GM12874 (cell line): ENCODE measurements around the gene ZNF771.
A peak's percentile ranks its signal among the peaks of the same experiment; 100 is the strongest.

Experiments
- TF ChIP-seq, protein P1 (sequence below): IDR thresholded peaks from 2 replicates; pipeline ENCODE4 v1.5.1; 2011; ENCODE audit warnings: low read depth, mild to moderate bottlenecking, control low read depth, low read length, moderate library complexity; ENCODE audit not compliant: insufficient read depth

Gene ZNF771

GRCh38 chr16:30381291-30382041, 25.9 kb upstream of the ZNF771 start:
- TF ChIP-seq, protein P1, sequence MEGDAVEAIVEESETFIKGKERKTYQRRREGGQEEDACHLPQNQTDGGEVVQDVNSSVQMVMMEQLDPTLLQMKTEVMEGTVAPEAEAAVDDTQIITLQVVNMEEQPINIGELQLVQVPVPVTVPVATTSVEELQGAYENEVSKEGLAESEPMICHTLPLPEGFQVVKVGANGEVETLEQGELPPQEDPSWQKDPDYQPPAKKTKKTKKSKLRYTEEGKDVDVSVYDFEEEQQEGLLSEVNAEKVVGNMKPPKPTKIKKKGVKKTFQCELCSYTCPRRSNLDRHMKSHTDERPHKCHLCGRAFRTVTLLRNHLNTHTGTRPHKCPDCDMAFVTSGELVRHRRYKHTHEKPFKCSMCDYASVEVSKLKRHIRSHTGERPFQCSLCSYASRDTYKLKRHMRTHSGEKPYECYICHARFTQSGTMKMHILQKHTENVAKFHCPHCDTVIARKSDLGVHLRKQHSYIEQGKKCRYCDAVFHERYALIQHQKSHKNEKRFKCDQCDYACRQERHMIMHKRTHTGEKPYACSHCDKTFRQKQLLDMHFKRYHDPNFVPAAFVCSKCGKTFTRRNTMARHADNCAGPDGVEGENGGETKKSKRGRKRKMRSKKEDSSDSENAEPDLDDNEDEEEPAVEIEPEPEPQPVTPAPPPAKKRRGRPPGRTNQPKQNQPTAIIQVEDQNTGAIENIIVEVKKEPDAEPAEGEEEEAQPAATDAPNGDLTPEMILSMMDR = no peak

GRCh38 chr16:30382111-30382881, 25.1 kb upstream of the ZNF771 start, which contains the start of gene SEPTIN1:
TSS of gene SEPTIN1 (minus strand) at chr16:30382561. CDS start at chr16:30382542, 19 bp downstream.
- TF ChIP-seq, protein P1 = no peak

DNA sequence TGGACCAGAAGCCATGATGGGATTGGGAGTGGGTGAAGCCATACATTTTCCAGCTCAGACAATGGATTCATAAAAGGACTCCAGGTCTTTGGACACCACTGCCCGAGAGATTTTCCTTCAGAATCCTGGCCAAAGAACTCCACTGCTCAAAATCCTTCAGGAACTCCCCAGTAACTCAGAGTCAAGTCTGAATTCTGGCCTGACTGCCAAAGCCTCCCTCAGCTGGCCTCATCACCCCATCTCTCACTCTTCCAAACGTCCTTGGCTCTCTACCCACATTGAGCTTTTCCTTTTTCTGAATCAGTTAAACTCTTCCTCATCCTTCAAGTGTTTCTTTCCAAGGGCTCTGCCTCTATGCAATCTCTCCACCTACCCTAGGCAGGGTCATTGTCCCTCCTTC, 23.9 kb upstream of the ZNF771 start:
- TF ChIP-seq, protein P1 = no peak

DNA sequence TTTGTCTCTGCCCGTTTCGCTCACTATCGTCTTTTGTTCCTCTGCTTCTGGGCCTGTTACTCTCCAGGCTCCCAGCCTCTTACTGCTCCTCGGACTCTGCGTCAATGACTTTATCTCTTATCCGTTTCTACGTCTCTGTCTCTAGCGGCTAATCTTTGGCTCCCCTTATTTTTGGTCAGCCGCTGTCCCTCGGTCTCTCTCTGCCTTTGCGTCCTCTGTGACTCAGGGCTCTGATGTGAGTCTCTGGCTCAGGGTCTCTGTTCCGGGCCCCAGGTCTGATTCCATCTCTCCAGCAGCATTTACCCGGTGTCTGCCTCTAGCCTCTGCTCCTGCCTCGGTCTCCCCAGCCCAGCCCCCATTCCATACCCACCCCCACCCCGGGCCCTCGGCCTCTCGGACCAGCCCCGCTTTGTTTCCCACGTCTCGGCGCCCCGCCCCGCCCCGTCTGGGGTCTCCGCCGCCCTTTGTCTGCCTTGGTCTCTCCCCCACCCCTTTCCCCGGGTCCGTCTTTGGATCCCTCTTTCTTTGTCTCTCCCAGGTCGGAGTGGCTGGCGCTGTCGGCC, 12.7 kb upstream of the ZNF771 start:
- TF ChIP-seq, protein P1 = no peak

- TF ChIP-seq, protein P1 = peak; percentile 56
Measured at GRCh38 chr16:30395155-30395991, 12.0 kb upstream of the ZNF771 start, which contains the start of gene ZNF48. TSS of gene ZNF48 (plus strand) at chr16:30395420. CDS start at chr16:30395795, 375 bp downstream.

DNA sequence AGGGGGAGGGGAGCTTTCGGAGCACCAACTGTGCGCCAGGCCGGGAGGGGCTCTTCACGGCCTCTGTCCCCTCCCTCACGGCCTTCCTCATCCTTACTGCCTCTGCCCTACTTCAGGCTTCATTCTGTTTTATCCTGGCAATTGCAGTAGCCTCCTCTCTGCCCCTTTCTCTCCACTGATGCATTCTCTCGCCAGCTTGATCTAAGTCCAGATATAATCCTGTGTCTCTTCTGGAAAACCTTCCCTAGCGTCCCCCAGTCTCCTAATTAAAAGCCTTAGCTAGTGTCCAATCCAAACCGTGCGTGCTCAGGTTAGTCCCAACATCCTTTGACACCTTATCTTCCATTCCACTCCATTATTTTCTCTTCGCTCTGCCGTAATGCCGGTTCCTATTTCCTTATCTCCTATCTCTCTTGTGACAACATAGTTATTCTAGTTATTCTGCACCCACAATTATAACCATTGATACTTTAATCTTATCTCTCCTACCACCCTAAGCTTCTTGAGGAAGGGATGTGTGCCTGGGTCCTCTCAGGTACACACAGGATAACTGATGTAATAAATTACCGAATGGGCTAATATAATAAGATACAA, 11.3 kb upstream of the ZNF771 start:
- TF ChIP-seq, protein P1 = no peak
